ENCODE measurements around the gene TMEM145.

DNA sequence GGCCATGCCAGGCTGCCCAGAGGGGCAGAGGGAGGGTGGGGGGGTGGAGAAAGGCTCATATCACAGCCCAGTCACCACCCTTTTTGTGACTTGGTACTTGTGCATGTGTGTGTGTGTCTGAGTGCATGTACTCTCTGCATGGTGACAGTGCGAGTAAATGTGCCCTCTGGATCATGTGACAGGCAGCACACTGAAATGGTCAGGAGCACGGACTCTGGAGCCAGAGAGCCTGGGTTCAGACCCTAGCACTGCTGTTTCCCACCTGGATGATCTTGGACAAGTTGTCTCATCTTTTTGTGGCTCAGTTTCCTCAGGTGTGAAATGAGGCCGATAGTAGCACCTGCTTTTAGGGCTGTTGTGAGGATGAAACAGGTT is 42.1 kb upstream of the TMEM145 start:
- TF ChIP-seq, protein P1, sequence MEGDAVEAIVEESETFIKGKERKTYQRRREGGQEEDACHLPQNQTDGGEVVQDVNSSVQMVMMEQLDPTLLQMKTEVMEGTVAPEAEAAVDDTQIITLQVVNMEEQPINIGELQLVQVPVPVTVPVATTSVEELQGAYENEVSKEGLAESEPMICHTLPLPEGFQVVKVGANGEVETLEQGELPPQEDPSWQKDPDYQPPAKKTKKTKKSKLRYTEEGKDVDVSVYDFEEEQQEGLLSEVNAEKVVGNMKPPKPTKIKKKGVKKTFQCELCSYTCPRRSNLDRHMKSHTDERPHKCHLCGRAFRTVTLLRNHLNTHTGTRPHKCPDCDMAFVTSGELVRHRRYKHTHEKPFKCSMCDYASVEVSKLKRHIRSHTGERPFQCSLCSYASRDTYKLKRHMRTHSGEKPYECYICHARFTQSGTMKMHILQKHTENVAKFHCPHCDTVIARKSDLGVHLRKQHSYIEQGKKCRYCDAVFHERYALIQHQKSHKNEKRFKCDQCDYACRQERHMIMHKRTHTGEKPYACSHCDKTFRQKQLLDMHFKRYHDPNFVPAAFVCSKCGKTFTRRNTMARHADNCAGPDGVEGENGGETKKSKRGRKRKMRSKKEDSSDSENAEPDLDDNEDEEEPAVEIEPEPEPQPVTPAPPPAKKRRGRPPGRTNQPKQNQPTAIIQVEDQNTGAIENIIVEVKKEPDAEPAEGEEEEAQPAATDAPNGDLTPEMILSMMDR (IDR thresholded peaks at IDR 0.05; ENCODE audit: low read depth, low read length, poor library complexity, severe bottlenecking) = no peak
- no peak for TF ChIP-seq EZH2phosphoT487 (IDR thresholded peaks at IDR 0.05; ENCODE audit: borderline replicate concordance, low read length)
